A549 (cell line): ENCODE measurements around the gene RMI1. TPM values are rescaled to one million over a fixed set of nuclear protein-coding genes. Genes with fewer than 3 reads are reported as not detected.

Experiments
- ATAC-seq, 2 experiments: fragments of 200-7000 bp in 1 of 2; fragments of >200 bp in 1 of 2; cut with Nextera tagmentation in 1 of 2; cut with Tn5 transposase in 1 of 2; 3 replicates each; pipeline versions ENCODE4 v1.8.0 to v1.9.1; 2018 to 2020; ENCODE audit warnings: mild to moderate bottlenecking in 1 of 2, moderate library complexity in 1 of 2
- CTCF ChIA-PET: fragments of 300-600 bp; sonication (Branson Sonifier 250); formaldehyde crosslinking; extraction: SDS; loops from one replicate; lab custom pipeline; 2021; ENCODE audit warnings: antibody characterized with exemption, inconsistent platforms; lab: Yijun Ruan, JAX
- POLR2A ChIA-PET: fragments of 350-600 bp; formaldehyde crosslinking; extraction: SDS; loops from one replicate; lab custom pipeline; 2021; ENCODE audit warnings: antibody characterized with exemption, inconsistent platforms; lab: Yijun Ruan, JAX
- DNase-seq, 2 experiments: peaks; one replicate each; pipeline versions ENCODE4 v3.0.0 to v3.0.0-alpha.2; 2011 to 2016; ENCODE audit warnings: low read depth in 1 of 2, low spot score in 1 of 2
- FAIRE-seq: peaks from 2 replicates; lab custom pipeline; 2011; peaks lifted over from hg19 to GRCh38; lab: Jason Lieb, UNC
- H3K27ac ChIP-seq, 2 experiments: fragments of >200 bp; sonication (Bioruptor Twin); formaldehyde crosslinking; 3 replicates each; pipeline ENCODE4 v1.5.1; 2016 to 2017
- H3K4me1 ChIP-seq: fragments of >200 bp; sonication (Bioruptor Twin); formaldehyde crosslinking; 3 replicates; pipeline ENCODE4 v1.6.1; 2016
- H3K4me2 ChIP-seq: fragments of >200 bp; sonication (Bioruptor Twin); formaldehyde crosslinking; 3 replicates; pipeline ENCODE4 v1.6.1; 2016
- H3K4me3 ChIP-seq: fragments of >200 bp; sonication (Bioruptor Twin); formaldehyde crosslinking; 3 replicates; pipeline ENCODE4 v1.5.1; 2016
- H3K9me3 ChIP-seq: fragments of >200 bp; sonication (Bioruptor Twin); formaldehyde crosslinking; 3 replicates; pipeline ENCODE4 v1.6.1; 2016
- ATOH8 ChIP-seq: fragments of 250-450 bp; sonication (Bioruptor Pico); IDR thresholded peaks from 2 replicates; pipeline ENCODE4 v1.5.0; 2020; ENCODE audit warnings: low read depth, mild to moderate bottlenecking, moderate library complexity
- BHLHE40 ChIP-seq: IDR thresholded peaks from 2 replicates; pipeline ENCODE4 v1.6.1; 2012; ENCODE audit warnings: low read depth, low read length, inconsistent platforms
- CBX2 ChIP-seq: fragments of 200-600 bp; sonication (generic); IDR thresholded peaks from 2 replicates; pipeline ENCODE4 v1.6.1; 2016; ENCODE audit warnings: low read depth, mild to moderate bottlenecking, borderline replicate concordance
- CBX8 ChIP-seq: fragments of 200-600 bp; sonication (generic); IDR thresholded peaks from 2 replicates; pipeline ENCODE4 v1.6.1; 2016
- CEBPB ChIP-seq, 2 experiments: fragments of >200 bp in 1 of 2; sonication (Bioruptor Twin) in 1 of 2; formaldehyde crosslinking in 1 of 2; IDR thresholded peaks; 2 replicates each; pipeline ENCODE4 v1.6.1; 2012 to 2016
- CHD2 ChIP-seq: fragments of 150-350 bp; IDR thresholded peaks from 2 replicates; pipeline ENCODE4 v1.6.1; 2014; ENCODE audit warnings: low read length; ENCODE audit not compliant: partially characterized antibody
- E2F6 ChIP-seq: IDR thresholded peaks from 2 replicates; pipeline ENCODE4 v1.6.1; 2012; ENCODE audit warnings: low read depth, borderline replicate concordance
- EP300 ChIP-seq, 2 experiments: fragments of >200 bp; sonication (Bioruptor Twin); formaldehyde crosslinking; IDR thresholded peaks; 2 replicates in 1 of 2; 3 replicates in 1 of 2; pipeline ENCODE4 v1.6.1; 2016 to 2017
- FOSB ChIP-seq: fragments of 250-450 bp; sonication (Bioruptor Pico); IDR thresholded peaks from 2 replicates; pipeline ENCODE4 v1.5.0; 2020; ENCODE audit warnings: mild to moderate bottlenecking, moderate library complexity
- FOXS1 ChIP-seq: fragments of 250-450 bp; sonication (Bioruptor Pico); IDR thresholded peaks from 2 replicates; pipeline ENCODE4 v1.5.0; 2020; ENCODE audit warnings: mild to moderate bottlenecking, moderate library complexity
- GATA3 ChIP-seq: IDR thresholded peaks from 2 replicates; pipeline ENCODE4 v1.6.1; 2012; ENCODE audit warnings: borderline replicate concordance
- HEYL ChIP-seq: fragments of 250-450 bp; sonication (Bioruptor Pico); IDR thresholded peaks from 2 replicates; pipeline ENCODE4 v1.8.0; 2021; ENCODE audit warnings: mild to moderate bottlenecking, moderate library complexity
- HMGXB4 ChIP-seq: fragments of 250-450 bp; sonication (Bioruptor Pico); IDR thresholded peaks from 2 replicates; pipeline ENCODE4 v1.5.0; 2021; ENCODE audit warnings: mild to moderate bottlenecking, moderate library complexity, borderline replicate concordance
- HOXA7 ChIP-seq: fragments of 250-450 bp; sonication (Bioruptor Pico); IDR thresholded peaks from 2 replicates; pipeline ENCODE4 v1.5.0; 2020; ENCODE audit warnings: mild to moderate bottlenecking, moderate library complexity
- JUN ChIP-seq, 2 experiments: fragments of >200 bp; sonication (Bioruptor Twin); formaldehyde crosslinking; IDR thresholded peaks; 2 replicates in 1 of 2; 3 replicates in 1 of 2; pipeline ENCODE4 v1.6.1; 2016 to 2017
- KDM1A ChIP-seq: fragments of 200-600 bp; sonication (generic); IDR thresholded peaks from 2 replicates; pipeline ENCODE4 v1.6.1; 2016; ENCODE audit warnings: low read depth, mild to moderate bottlenecking
- PBX3 ChIP-seq: IDR thresholded peaks from 2 replicates; pipeline ENCODE4 v1.6.1; 2012
- RCOR1 ChIP-seq: fragments of 150-350 bp; IDR thresholded peaks from 2 replicates; pipeline ENCODE4 v1.6.1; 2014; ENCODE audit warnings: antibody characterized with exemption, low read length, low read depth
- RFX5 ChIP-seq: fragments of 450-650 bp; IDR thresholded peaks from 2 replicates; pipeline ENCODE4 v1.7.1; 2014; ENCODE audit warnings: antibody characterized with exemption, mild to moderate bottlenecking, moderate library complexity
- USF2 ChIP-seq: fragments of 450-650 bp; IDR thresholded peaks from 2 replicates; pipeline ENCODE4 v1.6.1; 2014; ENCODE audit warnings: antibody characterized with exemption
- WGBS: methylation state at CpG from one replicate; pipeline ENCODE4 v1.1.6; 2017; ENCODE audit errors: missing lambda C conversion rate; 5-methylcytosine and 5-hydroxymethylcytosine counted together
- polyA plus RNA-seq, 4 experiments: library from polyadenylated mRNA; depleted of rRNA in 3 of 4; stranded (reverse); fragments of >200 nt; fragmentation: RNase III in 1 of 4; extraction: RNeasy Plus Mini Kit Qiagen cat#74134 plus additional on column Dnase treatment in 1 of 4; gene quantifications; 2 replicates in 3 of 4; 3 replicates in 1 of 4; pipeline ENCODE4 v1.2.3, GENCODE V29; 2011 to 2017

Gene RMI1
- polyA plus RNA-seq, 2 of the 4 experiments (the other 2 are of a cell fraction) = 7.4 to 15.2 TPM

- DNase-seq (no peak), FAIRE-seq (no peak), ATAC-seq (no peak)
- TF ChIP-seq ATOH8 (CRISPR knock-in tag) = no peak
- TF ChIP-seq HEYL (CRISPR knock-in tag) = no peak
- no peak for TF ChIP-seq CEBPB (IDR thresholded peaks at IDR 0.05)
- TF ChIP-seq E2F6 = no peak
- no peak for TF ChIP-seq RCOR1
- TF ChIP-seq CBX8 = no peak
- TF ChIP-seq USF2 = no peak
- TF ChIP-seq BHLHE40 = no peak
- no peak for TF ChIP-seq FOXS1 (CRISPR knock-in tag)
- TF ChIP-seq GATA3 = no peak
- TF ChIP-seq HOXA7 (CRISPR knock-in tag) = no peak
- TF ChIP-seq EP300 (IDR thresholded peaks at IDR 0.05) = no peak
- no peak for TF ChIP-seq PBX3
- no peak for TF ChIP-seq CHD2
- TF ChIP-seq HMGXB4 (CRISPR knock-in tag) = no peak
- TF ChIP-seq CBX2 = no peak
- no peak for TF ChIP-seq FOSB (CRISPR knock-in tag)
- no peak for TF ChIP-seq JUN (IDR thresholded peaks at IDR 0.05)
- no peak for TF ChIP-seq KDM1A
- 86% methylated on average over 5 of the region's 5 CpGs for WGBS
- Histone ChIP-seq H3K9me3 (no peaks in the 10 kb centered on the region), H3K4me1 (peaks cover 23% of the 10 kb centered on the region; the same call in 2 of the 3 replicates), H3K4me2 (no peak overlapping the region), H3K4me3 (no peak overlapping the region), H3K27ac (no peak overlapping the region)
- CTCF ChIA-PET = interaction anchor here (1.0 to 5.3 kb wide), 3 partner anchors 10 to 330 kb away, joined by 3 to 22 read pairs (median 15); partner anchors contain the start of gene KIF27
- POLR2A ChIA-PET = no interaction called here
These were observed 49.7 kb upstream of the RMI1 start for GRCh38 chr9:83930881-83931280.

GRCh38 chr9:83932011-83932410 lies 48.6 kb upstream of the RMI1 start:
- DNase-seq (no peak), ATAC-seq (no peak), FAIRE-seq (no peak)
- POLR2A ChIA-PET = no interaction called here
- Histone ChIP-seq H3K4me1 (peaks cover 23% of the 10 kb centered on the region; the same call in 2 of the 3 replicates), H3K27ac (no peak overlapping the region), H3K4me2 (no peak overlapping the region), H3K9me3 (no peaks in the 10 kb centered on the region), H3K4me3 (no peak overlapping the region)
- CTCF ChIA-PET = interaction anchor here (1.1 to 5.3 kb wide), 3 partner anchors 241 to 373 kb away, joined by 7 to 22 read pairs (median 8); no protein-coding TSS in a partner anchor
- WGBS = 88% methylated on average over 2 of the region's 2 CpGs
- TF ChIP-seq RFX5 = no peak
- no peak for TF ChIP-seq CBX2
